ENCODE measurements around the gene SH3PXD2B. TPM values are rescaled to one million over a fixed set of nuclear protein-coding genes. Genes with fewer than 3 reads are reported as not detected.

Gene SH3PXD2B
- total and polyA plus RNA-seq, 2 of the 13 experiments (the other 11 are each of a cell fraction or from before 2014, with no cell fraction given): 3.4 to 4.6 TPM

- in situ Hi-C loops (cut with HindIII; ENCODE audit: extremely low pct_ligation_motif_present, low pct_unique_long_range_greater_than_20kb) (loop anchor here (5.0 kb wide), 1 partner anchor 34 kb away; no protein-coding TSS in a partner anchor), intact Hi-C loops (cut with micrococcal nuclease; ENCODE audit: unreplicated experiment) (loop anchor here (1.0 to 5.0 kb wide), 2 partner anchors 36 to 159 kb away; no protein-coding TSS in a partner anchor)
- H3K9me3 ChIP-seq (ENCODE audit: low read length): no peaks in the 10 kb centered on the region
- no peak overlapping the region for H3K4me3 ChIP-seq (replicated peaks in 1 of 3; ENCODE audit: insufficient read depth in 1 of 3, low read depth in 2 of 3, low read length in 3 of 3)
- no peak overlapping the region for H3K9ac ChIP-seq (ENCODE audit: insufficient read depth, low read depth, low read length)
- H3K27ac ChIP-seq (ENCODE audit: extremely low read length, insufficient read depth, low read length): no peak overlapping the region
- DNase-seq (ENCODE audit: low spot score): no peak
- no peak overlapping the region for H3K4me2 ChIP-seq (ENCODE audit: low read depth, low read length)
- peaks cover 41% of the 10 kb centered on the region for H3K4me1 ChIP-seq (ENCODE audit: insufficient read depth, low read length)
- no TSS peak for BruUV-seq (replicated peaks)
- H4K20me1 ChIP-seq (ENCODE audit: insufficient read depth, low read length): peaks cover 8% of the 10 kb centered on the region
- no peaks in the 10 kb centered on the region for H3K36me3 ChIP-seq (replicated peaks in 1 of 2; ENCODE audit: control insufficient read depth in 1 of 2, insufficient read depth in 2 of 2, low read length in 2 of 2)
- no peak for FAIRE-seq
- H3K79me2 ChIP-seq (ENCODE audit: insufficient read depth, low read length): peaks cover 2% of the 10 kb centered on the region
- no peaks in the 10 kb centered on the region; a peak in 1 of 5 replicates for H3K27me3 ChIP-seq (ENCODE audit: control insufficient read depth in 1 of 2, insufficient read depth in 2 of 2, low read length in 2 of 2)
- CTCF ChIA-PET (ENCODE audit: low intra/inter-chr PET ratio, low total read pairs): no interaction called here
- POLR2A ChIA-PET: no interaction called here
- H2AFZ ChIP-seq (ENCODE audit: low read length): no peak overlapping the region
- peak; percentile 15; the same call in 2 of the 3 replicates for ATAC-seq
- WGBS (ENCODE audit: low lambda C conversion rate): 80% methylated on average over 7 of the region's 7 CpGs
- TF ChIP-seq TEAD3 (CRISPR knock-in tag; optimal IDR thresholded peaks at IDR 0.05; ENCODE audit: borderline replicate concordance) (peak; percentile 17), RERE (CRISPR knock-in tag; IDR thresholded peaks at IDR 0.05; ENCODE audit: low read depth) (no peak), SP5 (CRISPR knock-in tag; IDR thresholded peaks at IDR 0.05; ENCODE audit: borderline replicate concordance, low read depth) (no peak), ZNF281 (CRISPR knock-in tag; IDR thresholded peaks at IDR 0.05; ENCODE audit: borderline replicate concordance) (no peak), ZMYM3 (CRISPR knock-in tag; IDR thresholded peaks at IDR 0.05) (peak; percentile 41; the same call in 1 of the 2 replicates), ZNF225 (CRISPR knock-in tag; IDR thresholded peaks at IDR 0.05) (no peak), NPAS2 (CRISPR knock-in tag; IDR thresholded peaks at IDR 0.05; ENCODE audit: borderline replicate concordance) (no peak), ZFP90 (CRISPR knock-in tag; IDR thresholded peaks at IDR 0.05; ENCODE audit: borderline replicate concordance) (no peak), SMC3 (IDR thresholded peaks at IDR 0.05; ENCODE audit: low read length) (peak; percentile 45; the same call in 1 of the 2 replicates), ZNF878 (CRISPR knock-in tag; IDR thresholded peaks at IDR 0.05) (no peak), ZBTB4 (CRISPR knock-in tag; IDR thresholded peaks at IDR 0.05; ENCODE audit: borderline replicate concordance) (0 out of 2 replicates have a peak, but pooled peaks have one; percentile 24)
These were observed 3.2 kb downstream of the SH3PXD2B start for GRCh38 chr5:172450861-172451695.
